Fibroblast of skin of left biceps (primary cell): Measurements from ENCODE around the gene UPF1.

ENCODE experiments used
- DNase-seq, 2 experiments: peaks; one replicate each; pipeline ENCODE4 v3.0.0-alpha.2; 2013; ENCODE audit warnings: low read depth in 2 of 2

UPF1 gene

DNA sequence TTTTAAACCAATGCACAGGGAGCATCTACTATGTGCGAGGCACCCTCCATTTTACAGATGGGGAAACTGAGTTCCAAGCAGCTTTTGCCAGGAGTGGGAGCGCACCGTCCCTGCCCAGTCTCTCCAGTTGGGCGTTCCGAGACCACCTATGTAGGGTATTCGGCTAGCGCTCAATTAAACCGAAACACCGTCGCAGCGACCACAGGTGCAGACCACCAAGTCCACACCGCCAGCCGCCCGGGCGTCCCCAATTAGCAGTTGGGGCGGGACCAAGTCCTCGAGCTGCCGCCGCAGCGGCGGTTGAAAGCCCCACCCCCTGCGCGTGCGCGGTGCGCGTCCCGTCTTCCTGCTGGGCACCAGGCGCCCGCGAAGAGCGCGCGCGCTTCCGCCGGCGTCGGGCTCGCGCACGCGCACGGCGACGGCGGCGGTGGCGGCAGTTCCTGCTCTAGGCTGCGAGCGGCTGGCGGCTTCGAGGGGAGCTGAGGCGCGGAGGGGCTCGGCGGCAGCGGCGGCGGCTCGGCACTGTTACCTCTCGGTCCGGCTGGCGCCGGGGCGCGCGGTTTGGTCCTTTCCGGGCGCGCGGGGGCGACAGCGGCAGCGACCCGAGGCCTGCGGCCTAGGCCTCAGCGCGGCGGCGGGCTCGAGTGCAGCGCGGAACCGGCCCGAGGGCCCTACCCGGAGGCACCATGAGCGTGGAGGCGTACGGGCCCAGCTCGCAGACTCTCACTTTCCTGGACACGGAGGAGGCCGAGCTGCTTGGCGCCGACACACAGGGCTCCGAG is at the start of gene UPF1:
Gene UPF1, plus strand, starts transcription at position 436 of the 782 bp plus-strand sequence. Its CDS starts 251 bp downstream, at position 687.
- DNase-seq, result peak; percentile 65 to 77

DNA sequence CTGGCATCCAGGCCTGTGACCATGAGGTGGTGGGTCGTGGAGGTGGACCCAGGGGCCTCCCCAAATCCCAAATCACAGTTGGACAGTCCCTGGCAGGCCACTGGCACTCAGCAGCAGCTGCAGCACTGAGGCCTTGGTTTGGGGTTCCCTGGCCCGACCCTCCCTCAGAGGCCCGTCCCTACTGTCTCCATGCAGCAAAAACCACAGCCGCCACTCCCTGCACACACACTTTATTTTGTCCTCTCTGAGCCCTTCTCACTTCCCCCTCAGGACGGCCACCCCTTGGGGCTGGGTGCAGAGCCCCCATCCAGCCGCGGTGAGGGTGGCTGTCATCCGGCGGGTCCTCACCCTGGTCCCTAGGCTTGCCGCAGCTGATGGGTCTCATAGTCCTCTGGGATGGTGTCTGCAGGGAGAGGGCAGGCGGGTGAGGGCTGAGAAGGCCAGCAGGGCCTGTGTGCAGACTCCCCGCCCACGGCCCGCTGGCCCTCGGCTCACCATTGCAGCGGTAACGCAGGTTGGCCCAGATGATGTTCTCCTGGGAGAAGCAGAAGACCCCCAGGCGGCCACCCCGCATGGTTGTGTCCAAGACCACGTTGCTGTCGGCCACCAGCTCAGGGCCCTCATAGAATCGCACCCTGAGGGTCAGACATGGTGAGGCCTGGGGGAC is 49.1 kb upstream of the UPF1 start:
- DNase-seq, result no peak

DNA sequence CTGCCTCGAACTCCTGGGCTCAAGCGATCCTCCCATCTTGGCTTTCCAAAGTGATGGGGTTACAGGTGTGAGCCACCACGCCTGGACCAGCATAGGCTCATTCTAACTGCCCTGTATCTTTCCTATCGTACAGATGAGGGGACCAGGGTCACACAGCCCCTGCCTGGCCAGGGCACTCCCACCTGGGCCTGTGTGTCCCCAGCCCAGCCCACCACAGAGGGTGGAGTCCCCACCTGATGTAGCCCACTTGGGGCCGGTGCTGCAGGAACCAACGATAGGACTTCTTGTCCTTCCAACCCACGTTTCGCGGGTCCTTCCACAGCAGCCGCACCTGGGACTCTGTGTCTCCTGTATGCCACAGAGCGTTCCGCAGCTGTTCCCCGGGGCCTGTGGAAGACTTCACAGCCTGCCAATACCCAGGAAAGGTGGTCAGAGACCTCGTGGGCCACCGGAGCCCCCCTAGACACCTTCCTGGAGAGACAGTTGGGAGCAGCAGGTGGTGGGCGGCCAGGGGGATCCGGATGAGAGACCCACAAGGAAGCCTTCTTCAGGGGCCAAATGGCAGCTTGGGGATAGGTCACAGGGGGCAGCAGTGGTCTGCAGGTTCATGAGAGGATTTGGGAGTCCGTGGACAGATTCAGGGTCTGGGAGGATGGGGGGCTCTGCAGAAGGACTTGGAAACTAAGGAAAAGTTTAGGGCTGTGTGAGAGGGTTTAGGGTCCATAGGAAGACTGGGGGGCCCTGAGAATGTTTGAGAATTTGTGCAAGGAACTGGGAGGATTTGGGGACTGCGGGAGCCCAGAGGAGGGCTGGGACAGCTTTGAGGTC is 47.6 kb upstream of the UPF1 start:
- no peak for DNase-seq

DNA sequence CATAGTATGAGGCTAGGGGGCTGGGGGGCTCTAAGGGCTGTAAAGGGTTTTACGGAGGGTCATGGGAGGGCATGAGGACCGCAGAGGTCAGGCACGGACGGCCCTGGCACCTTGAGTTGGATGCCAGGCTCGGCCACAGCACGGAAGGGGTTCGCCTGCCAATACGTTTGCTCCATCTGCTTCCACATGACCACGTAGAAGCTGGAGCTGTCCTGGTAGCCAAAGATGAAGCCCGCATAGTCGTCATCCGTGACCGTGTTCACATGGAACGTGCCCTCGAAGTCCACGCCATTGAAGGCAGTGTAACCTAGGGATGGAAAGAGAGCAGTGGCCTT is 47.0 kb upstream of the UPF1 start:
- DNase-seq, result no peak

DNA sequence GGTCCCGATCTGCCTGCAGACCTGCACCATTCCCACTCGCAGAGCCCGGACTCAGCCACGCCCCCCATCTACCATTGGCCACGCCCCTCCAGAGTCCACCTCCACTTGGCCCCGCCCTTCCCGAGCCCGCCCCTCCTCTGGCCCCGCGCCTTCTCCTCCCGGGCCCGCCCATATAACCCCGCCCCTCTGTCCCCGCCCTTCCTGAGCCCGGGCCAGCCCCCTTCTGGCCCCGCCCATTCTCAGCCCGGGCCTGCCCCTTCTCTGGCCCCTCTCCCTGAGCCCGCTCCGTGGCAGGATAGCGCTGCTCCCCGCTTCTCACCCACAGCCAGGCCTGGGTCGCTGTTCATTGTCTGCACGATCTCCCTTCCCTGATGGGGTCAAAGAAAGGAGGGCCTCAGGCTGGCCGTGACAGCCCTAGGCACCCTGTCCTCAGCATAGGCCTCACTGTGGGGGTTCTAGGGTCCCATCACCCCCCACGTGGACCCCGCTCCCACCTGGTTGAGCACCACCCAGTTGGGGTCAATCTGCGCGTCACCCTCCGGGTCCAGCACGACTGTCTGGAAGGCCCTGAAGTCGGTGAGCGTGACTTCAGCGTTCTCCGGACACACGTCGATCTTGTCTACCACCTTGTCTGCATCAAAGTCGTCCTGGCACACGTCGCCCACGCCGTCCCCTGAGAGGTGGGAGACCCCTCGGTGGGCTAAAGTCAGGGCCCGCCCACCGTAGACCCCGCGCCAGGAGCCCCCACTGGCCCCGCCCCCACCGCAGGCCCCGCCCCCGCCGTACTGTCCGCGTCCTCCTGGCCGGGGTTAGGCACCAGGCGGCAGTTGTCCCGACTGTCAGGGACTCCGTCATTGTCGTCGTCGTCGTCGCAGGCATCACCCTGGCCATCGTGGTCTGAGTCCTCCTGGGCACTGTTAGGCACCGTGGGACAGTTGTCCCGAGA is 46.3 kb upstream of the UPF1 start:
- DNase-seq, result no peak

DNA sequence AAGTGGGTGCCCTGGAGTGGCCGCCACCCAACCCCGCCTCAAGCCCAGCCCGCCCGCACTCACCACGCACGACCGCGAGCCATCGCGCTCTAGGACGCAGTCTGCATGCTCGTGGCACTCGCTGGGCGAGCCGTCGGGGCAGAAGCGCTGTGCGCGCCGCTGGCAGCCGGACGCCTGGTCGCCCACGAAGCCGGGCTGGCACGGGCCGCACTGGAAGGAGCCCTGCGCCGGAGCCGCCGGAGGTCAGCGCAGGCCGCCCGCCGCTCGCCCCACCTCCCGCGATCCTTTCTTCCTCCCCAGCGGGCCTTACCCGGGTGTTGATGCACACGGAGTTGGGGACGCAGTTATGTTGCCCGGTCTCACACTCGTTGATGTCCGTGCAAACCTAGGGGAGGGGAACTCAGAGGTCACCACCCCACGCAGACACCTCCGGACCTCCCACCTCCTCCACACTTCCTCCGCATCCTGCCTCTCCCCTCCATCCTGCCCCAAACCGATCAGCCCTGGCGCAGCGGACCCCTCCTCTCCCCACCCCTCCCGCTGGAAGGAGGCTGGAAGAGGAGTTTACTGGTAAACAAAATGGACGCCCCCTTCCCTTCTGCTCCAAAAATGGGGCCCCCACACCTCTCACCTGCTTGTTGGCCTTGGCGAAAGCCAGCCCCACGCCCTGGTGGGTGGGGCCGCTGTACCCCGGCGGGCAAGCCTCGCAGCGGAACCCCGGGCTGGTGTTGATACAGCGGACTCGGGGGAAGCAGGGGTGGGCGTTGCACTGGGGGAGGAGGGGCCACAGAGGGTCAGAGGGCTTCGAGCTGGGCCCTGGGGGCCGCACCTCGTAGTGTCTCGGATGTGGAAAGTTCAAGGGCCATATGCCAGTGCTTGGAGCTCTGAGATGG is 43.0 kb upstream of the UPF1 start:
- DNase-seq, result no peak

DNA sequence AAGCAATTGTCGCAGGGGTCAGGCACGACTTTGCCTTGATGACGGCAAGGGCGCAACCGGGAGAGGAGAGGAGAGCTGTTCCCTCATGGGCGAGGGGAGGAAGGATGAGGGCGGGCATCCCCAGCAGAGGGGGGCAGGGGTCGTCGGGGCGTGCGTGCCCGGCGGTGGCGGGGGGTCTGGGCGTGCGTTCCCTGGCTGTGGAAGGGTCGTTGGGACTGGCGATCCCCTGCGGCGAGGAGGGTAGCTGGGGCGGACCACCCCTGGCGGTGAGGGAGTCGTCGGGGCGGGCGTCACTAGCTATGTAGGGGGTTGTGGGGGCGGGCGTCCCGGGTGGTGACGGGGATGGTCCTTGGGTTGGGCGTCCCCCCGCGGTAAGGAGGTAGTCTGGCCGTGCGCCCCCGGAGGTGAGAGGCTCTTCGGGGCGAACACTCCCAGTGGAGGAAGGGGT is 42.3 kb upstream of the UPF1 start:
- DNase-seq, result no peak

DNA sequence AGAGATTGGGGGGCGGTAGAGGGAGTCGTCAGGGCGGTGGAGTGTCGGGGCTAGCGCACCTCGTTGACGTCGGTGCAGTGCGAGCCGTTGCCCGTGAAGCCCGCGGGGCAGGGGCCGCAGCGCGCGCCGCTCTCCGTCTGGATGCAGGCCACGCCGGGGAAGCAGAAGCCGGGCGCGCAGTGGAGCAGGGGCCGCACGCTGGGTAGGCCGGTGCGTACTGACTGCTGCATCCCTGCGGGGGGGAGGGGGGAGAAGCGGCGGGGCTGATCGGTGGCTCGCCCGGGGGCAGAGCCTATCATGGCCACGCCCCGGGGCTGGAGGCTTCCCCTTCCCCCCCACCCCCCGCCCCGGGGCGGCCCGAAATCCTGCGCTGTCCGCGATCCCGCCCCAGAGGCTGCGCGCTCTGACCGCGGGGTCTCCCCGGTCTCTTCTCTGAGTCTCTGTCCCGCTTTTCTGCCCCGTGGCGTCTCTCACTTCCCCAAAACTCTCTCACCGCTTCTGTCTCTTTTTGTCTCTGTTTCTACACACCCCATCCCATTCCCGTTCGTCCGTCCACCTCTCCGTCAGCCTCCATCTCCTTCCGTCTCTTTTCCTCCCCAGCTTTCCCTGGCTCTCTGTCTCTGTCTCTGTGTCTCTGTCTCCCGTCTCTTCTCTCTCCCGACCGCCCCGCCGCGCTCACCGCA is 41.7 kb upstream of the UPF1 start:
- DNase-seq, result no peak

DNA sequence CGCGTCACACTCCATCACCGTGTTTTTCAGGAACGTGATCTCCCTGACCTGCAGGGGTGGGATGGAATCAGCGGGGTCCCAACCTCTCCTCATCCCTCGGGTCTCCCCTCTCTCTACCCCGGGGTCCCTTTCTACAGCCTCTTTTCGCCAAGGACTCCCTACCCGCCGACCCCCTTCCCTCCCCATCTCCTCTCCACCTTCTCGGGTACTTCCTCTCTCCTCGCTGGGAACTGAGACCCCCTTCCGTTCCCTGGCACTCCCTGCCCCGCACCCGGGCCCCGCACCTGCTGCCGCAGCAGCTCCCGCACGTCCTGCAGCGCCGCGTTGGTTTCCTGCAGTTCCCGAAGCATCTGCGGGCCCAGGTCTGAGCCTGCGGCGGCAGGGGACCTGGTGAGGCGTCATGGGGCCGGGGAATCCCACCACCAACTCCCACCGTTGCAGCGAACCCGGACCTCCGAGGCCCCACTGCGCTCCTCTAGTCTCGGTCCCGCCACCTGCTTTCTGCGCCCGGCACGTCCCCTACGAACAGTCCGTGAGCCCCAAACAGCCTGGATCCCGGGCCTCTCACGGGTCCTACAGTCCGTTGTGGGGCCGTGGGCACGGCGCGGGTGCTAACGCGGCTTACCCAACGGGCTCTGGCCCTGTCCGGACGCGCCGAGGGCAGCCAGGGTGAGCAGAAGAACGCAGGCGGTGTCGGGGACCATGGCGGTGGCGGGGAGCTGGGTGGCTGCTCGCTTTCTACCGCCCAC is 41.0 kb upstream of the UPF1 start, which contains the start of gene COMP:
Gene COMP, minus strand, starts transcription at position 740 of the 749 bp plus-strand sequence. Its CDS starts 36 bp downstream, at position 704.
- no peak for DNase-seq

DNA sequence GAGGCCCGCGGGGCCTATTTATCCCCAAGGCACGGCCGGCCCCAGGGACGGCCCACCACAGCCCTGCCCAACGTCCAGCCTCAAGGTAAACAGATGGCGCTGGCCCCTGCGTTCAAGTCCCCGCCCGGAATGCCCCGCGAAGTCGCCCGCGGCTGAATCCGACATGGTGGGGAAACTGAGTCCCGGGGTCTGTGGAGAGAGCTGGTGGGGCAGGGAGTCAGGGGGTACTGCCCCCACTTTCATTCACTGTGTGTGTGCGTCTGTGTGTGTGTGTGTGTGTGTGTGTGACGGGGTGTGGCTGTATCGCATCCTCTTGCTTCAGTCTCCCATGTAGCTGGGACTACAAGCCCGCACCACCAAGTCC is 40.5 kb upstream of the UPF1 start:
- DNase-seq, result no peak

DNA sequence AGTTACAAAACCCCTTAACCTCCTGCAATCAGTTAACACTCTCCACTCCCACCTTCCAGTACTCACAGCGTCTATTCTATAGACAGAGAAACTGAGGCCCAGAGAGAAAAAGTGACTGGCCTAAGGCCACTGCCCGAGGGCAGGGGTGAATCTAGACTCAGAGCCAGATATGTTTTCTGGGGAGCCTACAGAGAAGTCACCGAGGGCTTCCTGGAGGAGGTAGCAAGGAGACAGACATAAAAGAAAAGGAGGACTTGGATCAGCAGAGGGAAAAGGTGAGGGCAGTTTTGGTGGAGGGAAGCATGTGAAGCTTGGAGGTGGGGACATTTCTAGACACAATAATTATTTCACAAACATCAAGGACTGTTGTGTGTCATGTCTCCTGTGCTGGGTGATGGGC is 39.1 kb upstream of the UPF1 start:
- no peak for DNase-seq

DNA sequence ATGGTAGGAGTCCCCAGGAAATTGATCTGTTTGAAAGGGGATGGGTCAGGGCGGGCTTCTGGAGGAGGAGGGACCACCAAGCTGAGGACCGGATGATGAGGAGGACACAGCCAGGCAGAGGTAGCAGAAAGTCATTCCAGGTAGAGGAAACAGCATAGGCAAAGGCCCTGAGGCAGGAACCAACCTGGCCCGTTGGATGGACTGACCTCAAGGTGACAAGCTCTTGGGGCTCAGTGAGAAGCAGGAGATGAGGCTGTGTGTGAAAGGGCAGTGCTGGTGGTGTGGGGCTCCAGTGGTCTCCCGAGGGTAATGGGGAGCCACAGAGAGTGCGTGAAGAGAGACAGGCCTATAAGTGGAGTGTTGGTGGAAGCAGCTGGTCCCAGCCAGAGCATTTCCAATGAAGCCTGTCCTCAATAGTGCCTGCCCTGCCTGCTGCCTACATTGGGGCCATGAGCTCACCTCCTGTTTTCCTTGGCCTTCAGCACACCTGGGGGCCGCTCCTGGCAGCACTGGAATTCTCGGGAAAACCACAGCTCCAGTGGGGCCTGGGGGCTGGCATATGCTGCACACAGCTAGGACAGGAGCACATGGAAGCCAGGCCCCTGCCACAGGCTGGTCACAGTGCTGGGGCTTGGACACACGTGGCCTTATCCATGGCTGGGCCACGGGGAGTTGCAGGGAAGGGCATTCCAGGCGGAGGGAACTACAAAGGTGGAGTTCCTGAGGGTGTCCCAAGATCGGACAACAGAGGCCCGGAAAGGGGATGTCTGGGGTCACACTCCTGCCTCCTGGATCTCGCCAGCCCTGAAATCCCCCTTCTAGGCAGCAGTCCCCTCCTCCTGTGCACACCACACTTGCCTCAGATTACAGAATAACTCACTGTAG is 38.4 kb upstream of the UPF1 start:
- no peak for DNase-seq

DNA sequence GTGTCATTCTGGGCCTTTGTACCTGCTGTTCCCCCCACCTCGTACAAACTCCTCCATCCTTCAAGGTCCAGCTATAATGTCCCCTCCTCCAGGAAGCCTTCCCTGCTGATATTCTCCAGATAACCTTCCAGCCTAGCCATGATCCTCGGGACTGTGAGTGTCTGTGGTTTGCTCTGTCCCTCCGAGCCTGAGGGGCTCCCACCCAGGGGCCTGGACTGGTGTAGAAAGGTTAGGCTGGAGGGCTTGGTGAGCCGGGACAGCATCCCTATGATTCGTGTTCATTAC is 37.8 kb upstream of the UPF1 start:
- no peak for DNase-seq

DNA sequence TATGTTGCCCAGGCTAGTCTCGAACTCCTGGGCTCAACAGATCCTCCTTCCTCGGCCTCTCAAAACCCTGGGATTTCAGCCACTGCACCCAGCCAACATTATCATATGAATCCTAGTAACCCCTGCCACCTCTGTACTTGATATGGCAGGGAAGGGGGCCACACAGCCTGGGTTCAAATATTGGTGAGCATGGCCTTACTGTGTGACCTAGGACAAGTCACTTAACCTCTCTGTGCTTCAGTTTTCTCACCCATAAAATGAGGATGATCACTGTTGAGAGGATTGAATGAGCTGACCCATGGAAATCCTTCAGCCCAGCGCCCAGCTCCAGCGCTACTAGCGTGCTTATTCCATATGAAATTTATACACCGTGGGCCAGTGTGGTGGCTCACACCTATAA is 37.1 kb upstream of the UPF1 start:
- DNase-seq, result no peak

DNA sequence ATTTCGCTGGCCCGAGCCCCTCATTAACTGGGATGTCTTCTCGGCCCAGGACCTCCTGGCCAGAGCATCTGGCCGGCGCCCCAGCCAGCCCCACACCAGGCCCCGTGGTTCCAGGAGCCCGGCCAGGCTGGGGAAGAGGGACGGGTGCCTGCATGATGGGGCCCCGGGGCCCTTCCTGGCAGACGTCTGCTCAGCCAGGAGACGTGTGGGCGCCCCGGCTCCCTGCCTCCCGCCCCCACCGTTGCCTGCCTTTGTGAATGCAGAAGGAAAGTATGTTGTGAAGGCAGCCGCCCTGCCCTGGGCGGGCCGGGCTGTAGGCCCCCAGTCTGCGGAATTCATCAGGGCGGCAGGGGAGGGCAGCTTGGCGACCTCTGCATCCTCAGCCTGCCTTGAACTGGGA is 36.2 kb upstream of the UPF1 start:
- no peak for DNase-seq

DNA sequence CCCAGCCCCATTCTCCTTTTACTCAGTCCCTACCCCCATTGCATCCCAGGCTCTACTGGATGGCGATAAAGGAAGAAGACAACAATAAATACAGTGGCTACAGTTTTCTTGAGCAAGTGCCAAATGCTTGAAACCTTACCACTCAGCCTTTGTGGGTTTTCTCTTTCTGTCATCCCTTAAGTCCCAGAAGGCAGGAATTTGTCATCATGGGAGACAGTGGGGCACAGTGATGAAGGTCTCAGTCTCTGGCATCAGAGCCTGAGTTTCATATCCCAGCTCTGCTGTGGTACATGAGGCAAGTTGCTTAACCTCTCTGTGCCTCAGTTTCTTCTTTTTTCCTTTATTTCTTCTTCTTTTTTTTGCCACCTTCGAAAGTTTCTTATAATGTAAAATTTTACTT is 35.5 kb upstream of the UPF1 start:
- no peak for DNase-seq

DNA sequence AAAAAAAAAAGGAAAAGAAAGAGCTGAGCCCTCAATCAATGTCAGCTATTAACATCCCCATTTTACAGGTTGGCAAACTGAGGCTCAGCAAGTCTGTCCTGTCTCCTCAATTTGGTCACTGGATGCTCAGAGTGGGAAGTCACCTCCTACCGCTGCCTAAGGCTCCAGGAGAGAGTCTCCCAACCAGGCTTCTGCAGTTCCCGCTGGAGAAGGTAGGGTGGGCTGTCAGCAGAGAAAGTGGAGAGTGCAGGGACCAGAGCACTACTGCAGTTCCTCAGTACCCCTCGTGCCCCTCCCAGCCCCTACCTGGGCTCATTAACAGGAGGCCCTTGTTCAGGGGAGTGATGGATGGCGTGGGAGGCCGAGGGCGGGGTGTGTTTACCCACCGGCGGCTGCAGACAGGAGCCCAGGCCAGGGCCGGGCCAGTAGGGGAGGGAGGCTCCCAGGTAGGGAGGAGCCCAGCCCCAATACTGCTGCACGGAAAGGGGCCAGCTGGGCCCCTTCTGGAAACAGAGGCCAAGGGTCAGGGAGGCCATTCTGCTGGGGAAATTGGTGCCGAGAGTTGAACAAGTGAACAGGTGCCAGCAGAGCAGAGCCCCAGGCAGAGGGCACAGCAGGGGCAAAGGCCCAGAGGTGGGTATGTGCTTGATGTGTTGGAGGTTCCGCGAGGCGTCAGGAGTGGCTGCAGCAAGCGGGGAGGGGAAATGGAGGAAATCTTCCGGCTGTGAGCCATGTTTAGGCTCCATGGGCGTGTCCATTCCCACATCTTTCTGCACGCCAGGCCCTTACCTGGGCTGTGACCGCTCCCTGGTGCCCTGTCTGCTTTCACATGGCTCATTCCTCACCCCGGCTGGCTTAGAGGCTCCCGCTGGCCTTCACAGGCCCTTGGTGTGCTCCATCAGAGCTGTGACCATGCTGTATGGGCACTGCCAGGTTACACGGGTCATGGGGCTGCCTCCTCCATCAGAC is 33.1 kb upstream of the UPF1 start:
- no peak for DNase-seq
